Psoas muscle (tissue), 8 donors: ENCODE measurements around the gene PC. TPM values are rescaled to one million over a fixed set of nuclear protein-coding genes. Genes with fewer than 3 reads are reported as not detected.

Experiments used
- ATAC-seq, 4 donors: fragments of 200-7000 bp; cut with Tn5 transposase; one replicate each; pipeline ENCODE4 v1.9.1; 2020; ENCODE audit warnings: moderate library complexity in 3 of 4, mild to moderate bottlenecking in 2 of 4
- DNase-seq, 2 donors: peaks; one replicate each; pipeline ENCODE4 v3.0.0-alpha.2; 2020
- H3K27ac ChIP-seq: fragments of 200-600 bp; one replicate; pipeline ENCODE4 v1.8.0; 2022
- H3K27me3 ChIP-seq, 3 donors: fragments of 200-600 bp in 1 of 3; one replicate each; pipeline versions ENCODE4 v1.6.1 to v1.8.0; 2013 to 2022; ENCODE audit warnings: low read length in 2 of 3, mild to moderate bottlenecking in 2 of 3, moderate library complexity in 1 of 3; ENCODE audit not compliant: insufficient read depth in 3 of 3
- H3K36me3 ChIP-seq, 2 donors: fragments of 200-600 bp in 1 of 2; one replicate each; pipeline versions ENCODE4 v1.6.1 to v1.8.0; 2013 to 2022; ENCODE audit warnings: low read depth in 1 of 2, mild to moderate bottlenecking in 1 of 2, moderate library complexity in 1 of 2; ENCODE audit not compliant: insufficient read depth in 1 of 2
- H3K4me1 ChIP-seq: fragments of 200-600 bp; one replicate; pipeline ENCODE4 v1.8.0; 2022
- H3K4me3 ChIP-seq: fragments of 200-600 bp; one replicate; pipeline ENCODE4 v1.8.0; 2022; ENCODE audit warnings: mild to moderate bottlenecking
- H3K9me3 ChIP-seq: fragments of 200-600 bp; one replicate; pipeline ENCODE4 v1.8.0; 2022
- CTCF ChIP-seq: fragments of 200-600 bp; IDR thresholded peaks from one replicate; pipeline ENCODE4 v1.8.0; 2022; ENCODE audit warnings: antibody characterized with exemption
- WGBS, 3 donors: extraction: QIAGEN DNeasy Blood & Tissue Kit; methylation state at CpG; one replicate each; pipeline versions ENCODE4 v1.1.6 to v1.1.7; 2013; 5-methylcytosine and 5-hydroxymethylcytosine counted together
- intact Hi-C, 2 donors: fragments of 100-400 bp; cut with DNase I; formaldehyde crosslinking; loops; one replicate each; pipeline versions ENCODE4 v1.11.0 to v1.14.2; 2022
- polyA plus RNA-seq, 3 donors: library from polyadenylated mRNA; stranded (reverse); fragments of 200-250 nt; gene quantifications; one replicate each; pipeline ENCODE4 v1.2.3, GENCODE V29; 2013
- total RNA-seq, 4 donors: library from RNA; stranded (reverse); fragmentation: NEBNext Ultra II Directional in 2 of 4; extraction: Animal tissue kit (Norgen Biotek cat#: 25700) in 2 of 4; gene quantifications; one replicate each; pipeline versions ENCODE4 v1.2.1 to v1.2.4, GENCODE V29; 2021 to 2023
- donor health status: healthy with polysubstance abuse.
- donor health status: DM: no; HTN: no; CAD: no; lungs with moderate emphysema.
- donor health status: Bipolar disorder and iron deficiency.
- donor health status: healthy.
- donor health status: DM: yes; HTN: yes; CAD: no.
- donor health status: DM: no; HTN: no; CAD: no.
- donor health status: DM: no; HTN: no; CAD: no.
- donor health status: DM: yes; HTN: yes; CAD: no.

PC gene
- total and polyA plus RNA-seq, 7 donors = 11.1 to 48.8 (median 18.3) TPM

- H3K9me3 ChIP-seq = no peaks in the 10 kb centered on the region
- no peak overlapping the region for H3K4me3 ChIP-seq
- no peak for DNase-seq
- no peaks in the 10 kb centered on the region for H3K36me3 ChIP-seq
- peaks cover 5% of the 10 kb centered on the region for H3K4me1 ChIP-seq
- TF ChIP-seq CTCF = no peak
- no peaks in the 10 kb centered on the region for H3K27me3 ChIP-seq
- ATAC-seq = no peak
- intact Hi-C loops = no loop called here
- no peak overlapping the region for H3K27ac ChIP-seq
- 82 to 97% (median 93%) methylated on average over 4 of the region's 4 CpGs for WGBS, 3 donors
Observed at GRCh38 chr11:66905631-66906030, 52.6 kb downstream of the PC start.

- no peaks in the 10 kb centered on the region for H3K9me3 ChIP-seq
- ATAC-seq (no peak), DNase-seq (no peak)
- 80 to 88% (median 83%) methylated on average over 8 of the region's 8 CpGs for WGBS, 3 donors
- intact Hi-C loops = no loop called here
- peaks cover 5% of the 10 kb centered on the region for H3K4me1 ChIP-seq
- no peak for TF ChIP-seq CTCF
- no peak overlapping the region for H3K27ac ChIP-seq
- no peak overlapping the region for H3K4me3 ChIP-seq
- H3K36me3 ChIP-seq = no peaks in the 10 kb centered on the region
- no peaks in the 10 kb centered on the region for H3K27me3 ChIP-seq
Observed at GRCh38 chr11:66904981-66905521, 53.1 kb downstream of the PC start.

- Histone ChIP-seq H3K27me3 (no peaks in the 10 kb centered on the region), H3K4me3 (no peak overlapping the region), H3K27ac (no peak overlapping the region), H3K4me1 (peaks cover 5% of the 10 kb centered on the region), H3K9me3 (no peaks in the 10 kb centered on the region), H3K36me3 (no peaks in the 10 kb centered on the region)
- ATAC-seq (no peak), DNase-seq (no peak)
- no peak for TF ChIP-seq CTCF
- WGBS, 3 donors = 91 to 97% (median 93%) methylated on average over 6 of the region's 6 CpGs
- intact Hi-C loops = no loop called here
Observed at GRCh38 chr11:66904561-66904960, 53.6 kb downstream of the PC start.

GRCh38 chr11:66904055-66904454 is 54.1 kb downstream of the PC start:
- Histone ChIP-seq H3K9me3 (no peaks in the 10 kb centered on the region), H3K36me3 (no peaks in the 10 kb centered on the region), H3K27me3 (no peaks in the 10 kb centered on the region), H3K4me3 (no peak overlapping the region), H3K27ac (no peak overlapping the region), H3K4me1 (peaks cover 5% of the 10 kb centered on the region)
- DNase-seq (no peak), ATAC-seq (no peak)
- intact Hi-C loops = no loop called here
- no peak for TF ChIP-seq CTCF
- 90 to 93% (median 92%) methylated on average over 3 of the region's 3 CpGs for WGBS, 3 donors

- 81 to 87% (median 85%) methylated on average over 15 of the region's 15 CpGs for WGBS, 3 donors
- Histone ChIP-seq H3K27me3 (no peaks in the 10 kb centered on the region), H3K27ac (no peak overlapping the region), H3K36me3 (no peaks in the 10 kb centered on the region), H3K4me3 (no peak overlapping the region), H3K4me1 (peaks cover 5% of the 10 kb centered on the region), H3K9me3 (no peaks in the 10 kb centered on the region)
- DNase-seq (peak in 1 of 2 donors; percentile 14), ATAC-seq (no peak)
- intact Hi-C loops = no loop called here
- no peak for TF ChIP-seq CTCF
Observed at GRCh38 chr11:66902486-66903177, 55.6 kb downstream of the PC start.
